ENCODE data around the gene C19orf38.

DNA sequence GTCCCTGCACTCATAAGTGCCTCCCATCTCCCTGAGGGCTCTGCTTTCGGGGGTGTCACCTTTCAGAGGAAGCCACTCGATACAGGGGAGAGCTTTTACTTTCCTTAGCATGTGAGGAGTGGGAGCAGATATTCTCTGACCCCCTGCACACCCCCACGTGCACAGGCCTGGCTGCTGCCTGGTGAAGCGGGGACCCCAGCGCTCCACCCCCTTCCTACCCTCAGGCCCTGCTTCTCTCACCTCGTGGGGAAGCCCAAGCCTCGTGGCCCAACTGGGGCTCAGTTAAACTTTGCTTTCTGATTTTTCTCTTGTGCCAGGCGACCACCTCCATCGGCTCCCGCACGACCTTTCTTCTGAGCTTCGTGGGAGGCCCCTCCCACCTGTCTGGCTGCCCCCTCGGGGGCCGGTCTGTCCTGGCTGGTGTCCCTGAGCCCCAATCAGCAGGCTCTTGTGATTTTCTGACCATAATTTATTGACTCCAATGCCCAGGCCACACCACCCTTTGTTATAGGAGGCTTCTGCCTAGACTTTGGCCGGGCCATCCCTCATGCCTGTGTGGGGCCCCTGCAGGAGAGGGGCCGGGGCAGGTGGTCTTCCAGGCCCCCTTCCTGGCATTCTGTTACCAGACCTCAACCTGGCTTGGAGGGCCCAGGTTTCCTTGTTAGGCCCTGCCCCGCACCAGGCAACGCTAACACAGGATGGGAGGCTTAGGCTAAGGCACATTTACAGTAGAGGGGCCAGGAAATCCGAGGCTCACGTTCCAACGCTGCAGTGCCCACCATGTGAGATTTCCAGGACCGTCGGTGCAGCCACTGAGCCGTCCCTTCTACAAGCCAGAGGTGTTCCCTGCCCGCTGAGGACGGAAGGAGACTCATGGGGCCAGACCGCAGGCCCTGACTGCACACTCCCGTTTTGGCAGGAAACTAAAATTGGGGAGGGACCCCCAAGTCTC is 16.0 kb upstream of the C19orf38 start:
- TF ChIP-seq, protein P1, sequence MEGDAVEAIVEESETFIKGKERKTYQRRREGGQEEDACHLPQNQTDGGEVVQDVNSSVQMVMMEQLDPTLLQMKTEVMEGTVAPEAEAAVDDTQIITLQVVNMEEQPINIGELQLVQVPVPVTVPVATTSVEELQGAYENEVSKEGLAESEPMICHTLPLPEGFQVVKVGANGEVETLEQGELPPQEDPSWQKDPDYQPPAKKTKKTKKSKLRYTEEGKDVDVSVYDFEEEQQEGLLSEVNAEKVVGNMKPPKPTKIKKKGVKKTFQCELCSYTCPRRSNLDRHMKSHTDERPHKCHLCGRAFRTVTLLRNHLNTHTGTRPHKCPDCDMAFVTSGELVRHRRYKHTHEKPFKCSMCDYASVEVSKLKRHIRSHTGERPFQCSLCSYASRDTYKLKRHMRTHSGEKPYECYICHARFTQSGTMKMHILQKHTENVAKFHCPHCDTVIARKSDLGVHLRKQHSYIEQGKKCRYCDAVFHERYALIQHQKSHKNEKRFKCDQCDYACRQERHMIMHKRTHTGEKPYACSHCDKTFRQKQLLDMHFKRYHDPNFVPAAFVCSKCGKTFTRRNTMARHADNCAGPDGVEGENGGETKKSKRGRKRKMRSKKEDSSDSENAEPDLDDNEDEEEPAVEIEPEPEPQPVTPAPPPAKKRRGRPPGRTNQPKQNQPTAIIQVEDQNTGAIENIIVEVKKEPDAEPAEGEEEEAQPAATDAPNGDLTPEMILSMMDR (IDR thresholded peaks at IDR 0.05; ENCODE audit: borderline replicate concordance, extremely low read depth, low read length, poor library complexity, severe bottlenecking): no peak
- no peak for TF ChIP-seq EZH2 (IDR thresholded peaks at IDR 0.05; ENCODE audit: borderline replicate concordance, low read depth, low read length, severe bottlenecking)
